H1 (cell line): ENCODE measurements around the gene MMP17. TPM values are rescaled to one million over a fixed set of nuclear protein-coding genes. Genes with fewer than 3 reads are reported as not detected.
A peak's percentile ranks its signal among the peaks of the same experiment; 100 is the strongest.

Source experiments
- CTCF ChIA-PET: fragments of 300-600 bp; sonication (Branson Sonifier 250); formaldehyde crosslinking; loops from one replicate; lab custom pipeline; 2021; ENCODE audit not compliant: partially characterized antibody; lab: Charles Lee
- POLR2A ChIA-PET: fragments of 300-600 bp; sonication (Branson Sonifier 250); formaldehyde crosslinking; loops from one replicate; lab custom pipeline; 2021; ENCODE audit warnings: inconsistent platforms; ENCODE audit not compliant: partially characterized antibody; lab: Charles Lee
- DNase-seq, 2 experiments: peaks; one replicate each; pipeline versions ENCODE4 v3.0.0 to v3.0.0-alpha.2; 2010 to 2022; ENCODE audit warnings: low spot score in 2 of 2, low read depth in 1 of 2, mixed read lengths in 1 of 2
- FAIRE-seq: peaks from 2 replicates; lab custom pipeline; 2011; peaks lifted over from hg19 to GRCh38; lab: Jason Lieb, UNC
- H2AFZ ChIP-seq: 2 replicates; pipeline ENCODE4 v1.8.1; 2012; ENCODE audit warnings: low read length, inconsistent platforms
- H2AK5ac ChIP-seq: 2 replicates; pipeline ENCODE4 v1.6.1; 2013; ENCODE audit warnings: low read depth, low read length
- H2BK120ac ChIP-seq: replicated peaks from 2 replicates; pipeline ENCODE3; 2013; ENCODE audit warnings: low read depth, low read length, inconsistent platforms
- H2BK12ac ChIP-seq: 2 replicates; pipeline ENCODE4 v1.6.1; 2013; ENCODE audit warnings: low read depth, low read length
- H2BK15ac ChIP-seq: 2 replicates; pipeline ENCODE4 v1.6.1; 2013; ENCODE audit warnings: low read length
- H2BK20ac ChIP-seq: 2 replicates; pipeline ENCODE4 v1.6.1; 2013; ENCODE audit warnings: low read length
- H2BK5ac ChIP-seq: 2 replicates; pipeline ENCODE4 v1.6.1; 2013; ENCODE audit warnings: low read depth, low read length
- H3K14ac ChIP-seq: 2 replicates; pipeline ENCODE4 v1.6.1; 2013; ENCODE audit warnings: inconsistent platforms; ENCODE audit not compliant: insufficient read length
- H3K18ac ChIP-seq: 2 replicates; pipeline ENCODE4 v1.6.1; 2013; ENCODE audit warnings: low read length; ENCODE audit errors: extremely low read depth
- H3K23ac ChIP-seq: 2 replicates; pipeline ENCODE4 v1.6.1; 2013; ENCODE audit warnings: inconsistent platforms; ENCODE audit not compliant: insufficient read length
- H3K23me2 ChIP-seq: 2 replicates; pipeline ENCODE4 v1.6.1; 2013; ENCODE audit warnings: low read depth, low read length
- H3K27ac ChIP-seq: 2 replicates; pipeline ENCODE4 v1.6.1; 2011; ENCODE audit warnings: low read depth, low read length, inconsistent platforms
- H3K27me3 ChIP-seq, 4 experiments: replicated peaks in 1 of 4; 1 replicate in 1 of 4; 2 replicates in 3 of 4; pipeline versions ENCODE4 v1.6.1 to v1.8.1; 2011 to 2013; ENCODE audit warnings: low read length in 3 of 4, mild to moderate bottlenecking in 3 of 4, inconsistent platforms in 2 of 4, mixed read lengths in 2 of 4, moderate library complexity in 1 of 4; ENCODE audit not compliant: control insufficient read depth in 3 of 4, insufficient read depth in 3 of 4; ENCODE audit errors: extremely low read depth in 1 of 4
- H3K36me3 ChIP-seq, 4 experiments: 2 replicates each; pipeline versions ENCODE4 v1.6.1 to v1.8.1; 2011 to 2013; ENCODE audit warnings: mild to moderate bottlenecking in 4 of 4, low read length in 3 of 4, moderate library complexity in 2 of 4, control low read depth in 1 of 4, inconsistent platforms in 1 of 4; ENCODE audit not compliant: insufficient read depth in 4 of 4, control insufficient read depth in 2 of 4
- H3K4ac ChIP-seq: replicated peaks from 2 replicates; pipeline ENCODE3; 2013; ENCODE audit warnings: low read length, low read depth, mixed read lengths, inconsistent platforms; ENCODE audit not compliant: insufficient read length
- H3K4me1 ChIP-seq, 4 experiments: replicated peaks in 1 of 4; 1 replicate in 1 of 4; 2 replicates in 3 of 4; pipeline versions ENCODE4 v1.6.1 to v1.8.1; 2011 to 2013; ENCODE audit warnings: low read length in 3 of 4, inconsistent platforms in 2 of 4, mixed read lengths in 1 of 4; ENCODE audit not compliant: insufficient read depth in 4 of 4, control insufficient read depth in 3 of 4
- H3K4me2 ChIP-seq, 2 experiments: 2 replicates each; pipeline versions ENCODE4 v1.6.1 to v1.8.1; 2011 to 2013; ENCODE audit warnings: low read depth in 2 of 2, low read length in 2 of 2, control low read depth in 1 of 2, inconsistent platforms in 1 of 2, mild to moderate bottlenecking in 1 of 2; ENCODE audit not compliant: insufficient read depth in 1 of 2
- H3K4me3 ChIP-seq, 4 experiments: fragments of 200-600, 300-600 bp in 1 of 4; sonication (generic), shearing (Covaris generic), sonication (Bioruptor Twin) in 1 of 4; 2 replicates each; pipeline versions ENCODE4 v1.5.1 to v1.8.1; 2011 to 2016; ENCODE audit warnings: low read length in 4 of 4, low read depth in 3 of 4, control low read depth in 2 of 4, inconsistent platforms in 2 of 4, mild to moderate bottlenecking in 2 of 4, mixed read lengths in 1 of 4, moderate library complexity in 1 of 4; ENCODE audit not compliant: insufficient read depth in 2 of 4; ENCODE audit errors: extremely low read depth in 1 of 4
- H3K56ac ChIP-seq: replicated peaks from 2 replicates; pipeline ENCODE3; 2013; ENCODE audit warnings: low read depth, mild to moderate bottlenecking, mixed read lengths, low read length, inconsistent platforms; ENCODE audit not compliant: insufficient read length
- H3K79me1 ChIP-seq: 2 replicates; pipeline ENCODE4 v1.6.1; 2013; ENCODE audit warnings: low read depth, low read length, control low read depth
- H3K79me2 ChIP-seq, 2 experiments: 2 replicates each; pipeline versions ENCODE4 v1.6.1 to v1.8.1; 2012 to 2013; ENCODE audit warnings: low read length in 2 of 2, mild to moderate bottlenecking in 2 of 2, inconsistent platforms in 1 of 2; ENCODE audit not compliant: insufficient read depth in 2 of 2, control insufficient read depth in 1 of 2
- H3K9ac ChIP-seq, 4 experiments: replicated peaks in 1 of 4; 1 replicate in 1 of 4; 2 replicates in 3 of 4; pipeline versions ENCODE4 v1.6.1 to v1.8.1; 2011 to 2013; ENCODE audit warnings: low read depth in 3 of 4, low read length in 3 of 4, control low read depth in 2 of 4, mild to moderate bottlenecking in 2 of 4, moderate library complexity in 2 of 4, inconsistent platforms in 1 of 4; ENCODE audit errors: extremely low read depth in 1 of 4
- H3K9me3 ChIP-seq, 2 experiments: 2 replicates each; pipeline versions ENCODE4 v1.6.1 to v1.8.1; 2012 to 2013; ENCODE audit warnings: mild to moderate bottlenecking in 2 of 2, moderate library complexity in 2 of 2, control low read depth in 1 of 2, inconsistent platforms in 1 of 2, low read depth in 1 of 2, low read length in 1 of 2, mixed read lengths in 1 of 2; ENCODE audit not compliant: insufficient read depth in 2 of 2
- H4K20me1 ChIP-seq, 2 experiments: replicated peaks in 1 of 2; 2 replicates each; pipeline versions ENCODE3 to v1.8.1; 2011 to 2013; ENCODE audit warnings: inconsistent platforms in 2 of 2, low read length in 2 of 2, mild to moderate bottlenecking in 1 of 2; ENCODE audit not compliant: insufficient read depth in 2 of 2, control insufficient read depth in 1 of 2
- H4K5ac ChIP-seq: 2 replicates; pipeline ENCODE4 v1.6.1; 2013; ENCODE audit warnings: low read length, low read depth, mixed read lengths, inconsistent platforms; ENCODE audit not compliant: insufficient read length
- H4K8ac ChIP-seq: 2 replicates; pipeline ENCODE4 v1.8.0; 2013; ENCODE audit warnings: mild to moderate bottlenecking, moderate library complexity, low read length, inconsistent platforms; ENCODE audit not compliant: insufficient read depth; ENCODE audit errors: extremely low read depth
- H4K91ac ChIP-seq: replicated peaks from 2 replicates; pipeline ENCODE3; 2013; ENCODE audit warnings: low read length, mixed read lengths, inconsistent platforms; ENCODE audit not compliant: insufficient read length
- KDM1A ChIP-seq: fragments of 200-600, 300-600 bp; sonication (generic); IDR thresholded peaks from 2 replicates; pipeline ENCODE4 v1.7.1; 2016; ENCODE audit warnings: mild to moderate bottlenecking, low read length, borderline replicate concordance
- POLR2AphosphoS5 ChIP-seq: IDR thresholded peaks from 2 replicates; pipeline ENCODE4 v1.6.1; 2011; ENCODE audit warnings: low read depth, low read length
- WGBS, 2 experiments: shearing (Covaris generic) in 1 of 2; methylation state at CpG; one replicate each; pipeline versions ENCODE4 v1.1.6 to v1.1.7; 2013 to 2015; ENCODE audit warnings: low lambda C conversion rate in 2 of 2, mixed read lengths in 2 of 2, inconsistent platforms in 1 of 2, low coverage in 1 of 2, missing lambda C conversion rate in 1 of 2; ENCODE audit not compliant: insufficient replicate concordance in 2 of 2, insufficient coverage in 1 of 2, insufficient read length in 1 of 2; ENCODE audit errors: extremely low coverage in 1 of 2, missing lambda C conversion rate in 1 of 2; 5-methylcytosine and 5-hydroxymethylcytosine counted together
- polyA plus RNA-seq, 7 experiments: library from polyadenylated mRNA; depleted of rRNA in 3 of 7; stranded (reverse) in 5 of 7; unstranded in 2 of 7; fragments of >200 nt in 5 of 7; fragments of 200-250 nt in 2 of 7; gene quantifications; 1 replicate in 5 of 7; 2 replicates in 1 of 7; 4 replicates in 1 of 7; pipeline versions ENCODE4 v1.2.1 to v1.2.3, GENCODE V29; 2011 to 2013; ENCODE audit warnings: missing spikeins in 2 of 7, mixed read lengths in 2 of 7
- total RNA-seq: library from RNA; stranded (reverse); fragmentation: NEBNext Ultra II Directional; extraction: Animal tissue kit (Norgen Biotek cat#: 25700); gene quantifications from 2 replicates; pipeline ENCODE4 v1.2.1, GENCODE V29; 2021

Gene MMP17
- total and polyA plus RNA-seq, 2 of the 8 experiments (the other 6 are each of a cell fraction or from before 2014, with no cell fraction given): 41.3 to 53.8 TPM

DNA sequence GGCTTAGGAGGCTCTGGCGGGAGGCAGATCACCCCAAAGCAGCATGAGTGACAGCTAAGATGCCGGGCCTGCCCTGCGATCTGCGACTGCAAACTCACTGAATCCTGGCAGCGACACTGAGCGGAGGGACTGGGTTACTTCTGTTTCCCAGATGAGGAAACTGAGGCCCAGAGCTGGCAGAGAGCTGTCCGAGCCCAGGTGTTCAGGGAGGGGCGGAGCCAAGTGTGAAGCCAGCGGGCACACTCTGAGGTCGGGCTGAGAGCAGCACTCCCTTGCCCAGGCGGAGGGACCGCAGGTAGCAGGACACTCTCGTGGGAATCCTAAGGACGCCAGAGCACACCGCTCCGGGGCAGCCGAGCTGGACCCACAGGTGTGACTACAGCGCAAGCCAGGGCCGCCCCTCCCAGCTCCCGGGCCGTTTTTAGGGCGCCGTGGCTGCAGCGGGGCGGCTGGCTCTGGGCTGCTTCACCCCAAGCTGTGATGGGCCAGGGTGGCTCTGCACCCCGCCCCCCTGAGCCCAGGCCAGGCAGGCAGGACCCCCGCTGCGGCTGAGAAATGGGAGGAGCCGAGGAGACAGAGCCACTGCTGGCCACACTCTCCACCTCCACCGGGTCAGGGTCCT lies 27.4 kb downstream of the MMP17 start:
- Histone ChIP-seq H4K20me1 (peaks cover 0 to 1% of the 10 kb centered on the region in 2 experiments), H2AFZ (no peak overlapping the region), H3K9ac (no peak overlapping the region), H3K23ac (no peak overlapping the region), H3K14ac (no peak overlapping the region), H3K36me3 (peaks cover 0 to 11% (median 0%) of the 10 kb centered on the region in 4 experiments; a peak in 1 of 8 replicates), H2BK12ac (peak overlapping the region; percentile 14; the same call in 1 of the 2 replicates), H2BK20ac (no peak overlapping the region), H4K8ac (no peak overlapping the region), H3K4me3 (no peak overlapping the region), H3K18ac (no peak overlapping the region; the same call in 1 of the 2 replicates), H4K5ac (no peak overlapping the region), H4K91ac (no peak overlapping the region), H3K27ac (no peak overlapping the region), H3K4me2 (peak overlapping the region in 1 of 2 experiments; percentile 26; a peak in 1 of 4 replicates), H3K4ac (no peak overlapping the region), H3K9me3 (no peaks in the 10 kb centered on the region), H3K23me2 (no peaks in the 10 kb centered on the region; the same call in 1 of the 2 replicates), H3K79me1 (no peaks in the 10 kb centered on the region), H2BK120ac (no peak overlapping the region), H3K4me1 (peaks cover 0 to 11% (median 4%) of the 10 kb centered on the region in 4 experiments; a peak in 5 of 7 replicates), H3K56ac (no peak overlapping the region), H2BK5ac (0 out of 2 replicates have a peak overlapping the region, but pooled peaks have one; percentile 21), H2BK15ac (no peak overlapping the region; the same call in 1 of the 2 replicates), H3K79me2 (no peaks in the 10 kb centered on the region), H2AK5ac (peak overlapping the region; percentile 3; the same call in 1 of the 2 replicates), H3K27me3 (no peaks in the 10 kb centered on the region; a peak in 1 of 7 replicates)
- ChIA-PET CTCF (interaction anchor here (0.9 kb wide), 1 partner anchor 28 kb away, joined by 4 read pairs; no protein-coding TSS in a partner anchor), POLR2A (interaction anchor here (0.9 to 3.1 kb wide), 4 partner anchors 8 to 53 kb away, joined by 3 to 22 read pairs (median 3); no protein-coding TSS in a partner anchor)
- FAIRE-seq: no peak
- WGBS, 2 experiments: 65% methylated on average over 29 of the region's 30 CpGs; no CpG with 5 or more reads in 1 of the 2 experiments
- DNase-seq: no peak
- TF ChIP-seq KDM1A (no peak), POLR2AphosphoS5 (peak; percentile 21)
